ENCODE data around the gene NQO2.
A peak's percentile ranks its signal among the peaks of the same experiment; 100 is the strongest.
"Not testable (repeated sequence)": the region's sequence is repeated elsewhere in the genome, so short reads cannot be mapped to it uniquely, and the experiment has no call there.

Gene NQO2

DNA sequence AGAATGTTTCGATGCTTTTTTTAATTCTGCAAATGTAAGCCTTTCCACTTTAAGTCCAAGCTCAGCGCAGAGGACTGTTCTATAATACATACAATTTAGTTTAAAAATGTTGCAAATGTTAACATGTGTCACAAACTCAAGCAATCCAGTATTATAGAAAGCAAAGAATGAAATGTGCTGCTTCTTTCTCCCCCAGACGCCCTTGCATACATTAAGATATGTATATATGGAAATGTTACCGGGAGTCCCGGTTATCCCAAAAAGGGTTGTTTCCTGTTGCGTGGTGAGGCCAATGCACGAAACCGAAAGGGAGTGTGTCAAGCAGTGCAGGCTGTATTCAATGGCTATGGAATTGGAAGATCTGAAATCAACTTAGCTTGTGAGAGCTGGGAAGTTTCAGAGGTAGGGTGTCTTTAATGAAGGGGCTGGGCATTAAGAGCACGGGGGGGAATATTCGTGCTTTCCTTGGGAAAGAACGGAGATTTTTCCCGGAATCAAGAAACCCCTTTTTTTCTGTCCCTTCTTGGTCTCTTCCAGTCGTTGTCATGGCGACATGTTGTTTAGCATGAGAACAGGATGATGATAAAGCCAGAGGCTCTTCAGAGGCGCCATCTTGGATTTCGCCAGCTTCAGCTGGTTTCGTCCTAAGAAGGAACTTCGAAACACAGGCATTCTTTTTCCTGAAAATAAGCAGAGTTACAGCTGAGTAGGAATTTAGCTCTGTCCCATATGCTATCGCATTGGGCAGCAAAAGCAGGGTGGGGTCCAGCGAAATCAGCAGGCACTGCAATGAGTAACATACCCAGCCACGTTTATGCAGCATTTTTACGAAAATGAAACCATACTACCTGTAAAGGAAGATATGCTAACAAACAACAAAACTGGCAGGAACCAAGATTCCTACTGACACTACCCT, 10.1 kb upstream of the NQO2 start:
- peak; percentile 99 for DNase-seq (ENCODE audit: low read depth)

DNA sequence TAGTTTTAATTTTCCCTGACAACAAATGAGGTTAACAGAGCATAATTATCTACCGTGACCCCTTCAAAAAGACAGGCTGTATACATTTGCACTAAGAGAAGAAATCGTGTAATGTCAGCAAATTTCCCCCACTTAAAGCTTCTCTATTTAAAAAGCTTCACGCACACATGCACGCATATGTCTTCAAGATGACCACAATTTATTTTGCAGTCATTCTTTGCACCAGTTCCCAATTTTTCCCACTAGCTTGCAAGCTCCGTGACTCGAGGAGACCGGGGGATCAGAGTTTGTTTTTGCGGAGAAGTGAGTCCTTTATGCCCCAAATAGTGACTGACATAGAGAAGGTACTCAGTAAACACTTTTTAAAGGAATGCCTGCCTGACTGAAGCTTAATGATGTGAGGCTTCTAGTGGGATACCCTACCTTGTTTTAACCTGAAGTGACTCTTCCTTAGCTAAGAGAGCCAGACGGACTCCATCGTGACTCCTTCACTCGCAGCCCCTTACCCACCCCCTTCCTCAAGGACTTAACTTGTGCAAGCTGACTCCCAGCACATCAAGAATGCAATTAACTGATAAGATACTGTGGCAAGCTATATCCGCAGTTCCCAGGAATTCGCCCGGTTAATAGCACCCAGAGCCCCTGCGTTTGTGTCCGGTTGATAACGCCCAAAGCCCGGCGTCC, 9.3 kb upstream of the NQO2 start:
- peak; percentile 89 for DNase-seq (ENCODE audit: low read depth)

DNA sequence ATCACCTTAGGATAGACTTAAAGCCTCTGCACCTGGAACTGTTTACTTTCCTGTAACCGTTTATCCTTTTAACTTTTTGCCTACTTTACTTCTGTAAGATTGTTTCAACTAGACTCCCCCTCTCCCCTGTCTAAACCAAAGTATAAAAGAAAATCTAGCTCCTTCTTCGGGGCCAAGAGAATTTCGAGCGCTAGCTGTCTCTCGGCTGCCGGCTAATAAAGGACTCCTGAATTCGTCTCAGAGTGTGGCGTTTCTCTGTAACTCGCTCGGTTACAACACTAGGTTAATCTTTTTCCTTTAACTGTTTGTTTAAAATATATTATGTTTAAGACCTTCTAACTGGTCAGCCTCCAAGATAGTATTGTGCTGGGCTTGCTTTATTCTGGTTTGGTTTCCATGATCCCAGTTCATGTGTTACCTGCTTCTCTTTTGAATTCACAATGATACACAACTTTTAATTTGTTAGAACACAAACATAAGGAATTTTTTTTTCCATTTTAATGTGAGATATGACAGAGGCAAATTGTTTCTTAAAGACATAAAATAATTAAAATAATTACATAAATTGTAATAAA, 8.7 kb upstream of the NQO2 start:
- DNase-seq (ENCODE audit: low read depth): no peak

DNA sequence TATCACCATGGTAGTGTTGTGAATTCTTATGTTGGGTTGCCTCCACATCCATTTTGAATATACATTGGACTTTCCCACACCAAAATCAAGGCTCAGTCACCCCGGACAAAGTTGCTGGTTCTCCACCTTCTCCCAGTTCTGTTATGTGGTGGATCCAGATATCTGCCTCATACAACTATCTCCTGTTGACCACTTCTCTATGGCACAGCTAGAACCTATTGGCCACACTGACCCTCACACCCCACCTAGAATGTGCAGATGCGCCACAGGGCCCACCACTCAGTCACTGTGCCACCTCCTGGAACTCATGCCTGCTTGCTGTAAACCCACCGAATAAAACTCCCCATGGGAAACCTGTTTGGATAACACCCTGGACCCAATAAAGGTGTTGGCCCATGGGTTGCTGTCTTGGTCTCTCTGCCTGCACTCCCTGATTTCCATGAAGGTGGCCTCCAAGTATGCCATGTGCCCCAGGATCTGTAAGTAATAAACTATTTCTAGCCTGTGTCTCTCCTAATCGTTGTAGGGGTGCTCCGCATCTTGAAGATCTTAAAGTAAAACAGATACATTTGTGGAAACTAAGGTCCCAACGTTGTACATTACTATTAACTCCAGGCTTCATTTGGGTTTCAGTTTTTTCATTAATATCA, 7.2 kb upstream of the NQO2 start:
- DNase-seq (ENCODE audit: low read depth): no peak

DNA sequence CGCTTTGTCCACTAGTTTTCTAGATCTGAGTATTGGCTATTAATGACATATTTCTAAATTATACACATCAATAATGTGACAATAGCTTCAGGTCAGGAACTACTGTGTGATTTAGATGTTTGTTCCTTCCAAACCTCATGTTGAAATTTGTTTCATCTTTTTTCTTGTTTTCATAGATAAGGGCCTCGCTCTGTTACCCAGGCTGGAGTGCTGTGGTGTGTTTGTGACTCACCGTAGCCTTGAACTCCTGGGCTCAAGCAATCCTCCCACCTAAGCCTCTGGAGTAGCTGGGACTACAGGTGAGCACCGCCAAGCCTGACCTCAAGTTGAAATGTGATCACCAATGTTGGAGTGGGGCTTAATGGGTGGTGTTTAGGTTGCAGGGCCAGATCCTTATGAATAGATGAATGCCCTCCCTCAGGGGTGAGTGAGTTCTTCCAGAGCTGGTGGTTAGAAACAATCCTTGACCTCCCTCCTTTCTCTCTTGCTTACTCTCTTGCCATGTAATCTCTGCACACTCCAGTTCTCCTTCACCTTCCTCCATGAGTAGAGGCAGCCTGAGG, 5.9 kb upstream of the NQO2 start:
- DNase-seq (ENCODE audit: low read depth): peak; percentile 82

DNA sequence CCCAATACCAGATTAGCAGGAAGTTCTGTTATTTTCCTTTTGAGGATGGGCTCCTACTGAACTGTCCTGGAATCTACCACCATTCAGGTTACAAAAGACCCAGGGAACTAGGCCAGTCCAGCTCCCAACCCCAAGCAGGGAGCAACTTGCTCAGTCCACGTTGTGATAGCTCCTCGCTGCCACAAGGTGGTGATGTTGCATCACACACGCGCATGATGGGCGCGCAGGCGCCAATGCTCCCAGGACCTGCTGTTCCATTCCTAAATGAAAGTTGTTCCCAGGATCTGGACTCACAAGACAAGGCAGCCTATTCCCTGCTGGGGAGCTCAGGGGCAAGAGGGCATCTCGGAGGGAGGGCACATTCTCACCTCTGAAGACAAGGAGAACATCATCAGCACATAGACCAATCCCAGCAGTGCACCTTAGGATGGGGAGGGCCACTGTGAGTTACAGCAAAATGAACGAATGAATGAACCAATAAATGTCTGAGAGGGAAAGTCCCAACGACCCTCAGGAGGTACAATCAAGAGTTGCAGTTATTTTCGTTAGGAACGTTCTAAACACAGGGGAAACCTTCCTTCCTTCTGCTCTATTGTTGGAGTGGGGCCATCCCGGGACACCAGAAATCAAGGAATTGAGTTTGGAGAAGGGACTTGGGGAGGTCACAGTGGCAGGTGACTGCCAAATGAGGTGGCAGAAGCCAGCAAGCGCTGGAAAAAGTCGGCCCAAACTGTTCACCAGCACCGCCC, 1.3 kb upstream of the NQO2 start:
- not testable (repeated sequence) for DNase-seq (ENCODE audit: low read depth)

DNA sequence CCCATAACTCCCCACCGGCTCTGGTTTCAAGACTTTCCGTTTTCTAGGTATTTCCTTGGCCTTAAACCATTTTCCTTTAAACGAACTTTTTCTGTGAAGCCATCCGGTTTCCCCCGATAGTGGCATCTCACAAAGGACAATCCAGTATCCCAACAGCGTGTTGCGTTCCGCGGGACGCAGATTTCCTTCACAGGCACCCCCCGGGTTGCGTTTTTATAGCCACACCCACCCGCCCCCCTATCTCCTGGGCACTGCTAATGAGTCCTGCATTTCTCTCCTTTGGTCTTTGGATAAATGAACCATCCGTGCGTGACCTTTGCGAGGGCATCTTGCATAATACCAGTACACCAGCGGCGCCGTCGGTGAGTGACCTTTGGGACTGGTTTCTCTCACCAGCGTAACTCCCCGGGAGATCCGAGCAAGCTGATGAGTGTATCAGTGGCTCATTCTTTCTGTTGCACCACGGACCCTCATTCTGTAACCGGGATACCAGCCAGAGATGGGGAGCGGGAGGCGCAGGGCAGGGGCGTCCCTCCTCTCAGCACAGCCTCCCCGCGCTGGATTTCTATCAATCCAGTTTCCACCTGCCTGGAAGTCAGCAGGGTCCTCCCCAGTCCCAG, 586 bp upstream of the NQO2 start:
- DNase-seq (ENCODE audit: low read depth): peak; percentile 94

DNA sequence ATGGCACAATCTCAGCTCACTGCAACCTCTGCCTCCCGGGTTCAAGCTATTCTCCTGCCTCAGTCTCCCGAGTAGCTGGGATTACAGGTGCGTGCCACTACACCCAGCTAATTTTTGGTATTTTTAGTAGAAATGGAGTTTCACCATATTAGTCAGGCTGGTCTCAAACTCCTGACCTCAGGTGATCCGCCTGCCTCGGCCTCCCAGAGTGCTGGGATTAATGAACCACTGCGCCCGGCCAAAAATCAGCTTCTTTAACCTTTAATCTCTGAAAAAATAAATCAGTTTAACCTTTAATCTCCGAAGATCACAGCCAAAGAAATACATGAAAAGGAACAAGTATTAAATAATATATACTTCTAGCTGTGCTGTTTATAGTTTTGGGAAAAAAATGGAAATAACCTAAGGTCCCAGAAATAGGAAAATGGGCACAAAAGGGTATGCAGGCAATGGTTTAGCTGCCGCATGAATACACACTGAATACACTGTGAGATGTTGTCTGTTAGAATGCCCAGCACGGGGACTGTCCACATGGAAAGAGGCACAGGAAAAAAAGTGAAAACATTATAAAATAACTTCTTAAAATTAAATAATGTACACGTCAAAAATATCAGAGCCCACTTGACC, 1.6 kb downstream of the NQO2 start:
- DNase-seq (ENCODE audit: low read depth): no peak

DNA sequence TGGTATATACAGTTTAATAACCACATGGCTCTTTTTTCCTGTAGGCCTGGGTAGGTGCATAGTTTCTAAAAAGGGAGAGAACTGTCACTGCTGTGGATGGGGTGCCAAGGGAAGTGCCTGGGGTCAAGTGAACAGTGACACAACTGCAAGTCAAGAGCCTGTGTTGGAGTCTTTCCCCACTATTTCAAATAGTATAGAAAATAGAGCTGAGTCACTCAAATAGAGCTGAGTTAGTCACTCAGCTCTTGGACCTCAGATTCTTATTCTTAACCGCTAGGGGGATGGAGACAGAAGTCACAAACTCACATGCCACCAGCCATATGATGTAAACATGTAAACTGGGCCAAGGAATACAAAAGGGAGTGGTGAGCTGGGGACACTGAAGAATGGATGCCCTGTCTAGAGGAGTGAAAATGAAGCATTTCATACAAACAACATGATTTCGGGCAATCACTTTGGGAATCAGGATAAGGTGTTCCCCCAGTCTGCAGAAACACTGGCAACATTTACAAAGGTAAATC, 2.1 kb downstream of the NQO2 start:
- DNase-seq (ENCODE audit: low read depth): peak; percentile 65

DNA sequence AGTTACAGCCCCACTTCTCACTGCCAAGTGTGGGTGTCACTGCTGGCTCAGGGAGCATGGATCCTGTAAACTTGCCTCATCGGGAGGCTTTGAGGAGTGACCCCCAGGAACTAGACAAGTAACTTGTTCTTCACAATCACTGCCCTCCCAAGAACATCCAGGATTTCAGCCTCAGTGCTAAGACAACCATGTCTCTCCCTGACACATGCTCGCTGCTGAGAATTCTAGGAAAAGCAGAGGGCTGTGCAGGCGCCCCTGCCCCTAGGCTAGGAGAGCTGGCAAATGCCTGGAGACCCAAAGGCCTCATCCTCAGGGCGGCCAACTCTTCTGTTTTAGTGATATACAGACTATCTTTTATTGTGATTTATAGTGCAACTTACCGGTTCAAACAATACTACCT, 3.5 kb downstream of the NQO2 start:
- not testable (repeated sequence) for DNase-seq (ENCODE audit: low read depth)

DNA sequence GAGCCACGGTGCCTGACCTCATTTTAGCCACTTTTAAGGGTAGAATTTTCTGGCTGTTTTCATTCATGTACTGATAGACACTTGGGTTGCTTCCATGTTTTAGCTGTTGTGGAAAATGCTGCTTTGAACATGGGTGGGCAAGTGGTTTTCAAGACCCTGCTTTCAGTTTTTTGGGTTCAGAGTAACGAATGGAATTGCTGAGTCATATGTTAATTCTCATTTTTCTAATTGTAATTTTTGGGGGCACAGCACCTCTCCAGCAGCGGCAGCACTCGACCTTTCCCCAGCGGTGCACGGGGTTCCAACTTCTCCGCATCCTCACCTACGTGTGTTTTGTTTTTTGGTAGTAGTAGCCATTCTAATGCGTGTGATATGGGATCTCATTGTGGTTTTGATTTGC, 5.4 kb downstream of the NQO2 start:
- no peak for DNase-seq (ENCODE audit: low read depth)

DNA sequence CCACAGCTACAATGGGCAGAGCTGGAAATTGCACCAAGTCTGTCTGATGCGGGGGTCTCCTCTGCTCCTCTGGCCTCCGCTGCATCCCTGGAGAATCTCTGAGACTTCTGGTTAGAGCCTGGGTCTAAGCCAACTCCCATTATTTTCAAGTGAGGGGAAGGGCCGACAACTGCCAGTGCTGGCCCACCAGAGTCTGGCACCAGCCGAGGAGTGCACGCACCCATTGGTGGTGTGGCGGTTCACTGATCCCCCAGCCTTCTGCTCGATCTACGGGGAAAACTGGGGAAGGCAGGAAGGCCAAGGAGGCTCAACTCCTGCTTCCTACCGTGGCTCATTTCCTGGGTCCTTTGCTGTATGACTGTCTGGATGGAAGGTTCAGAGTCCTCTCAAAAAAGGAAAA, 6.2 kb downstream of the NQO2 start:
- DNase-seq (ENCODE audit: low read depth): no peak

DNA sequence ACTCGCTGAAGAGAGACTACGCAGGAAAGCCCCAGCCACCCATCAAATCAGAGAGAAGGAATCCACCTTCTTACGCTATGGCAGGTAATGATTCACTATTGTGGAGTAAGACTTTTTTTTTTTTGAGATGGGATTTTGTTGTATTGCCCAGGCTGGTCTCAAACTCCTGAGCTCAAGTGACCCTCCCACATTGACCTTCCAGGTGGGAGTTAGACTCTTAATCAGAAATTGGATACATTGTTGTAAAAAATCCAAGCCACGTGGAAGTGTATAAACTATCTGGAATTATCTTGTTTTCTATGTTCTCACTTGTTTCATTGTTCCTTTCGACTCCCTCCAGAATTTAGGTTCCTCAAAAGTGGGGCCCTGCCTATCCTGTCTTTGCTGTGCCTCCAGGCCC, 6.8 kb downstream of the NQO2 start:
- no peak for DNase-seq (ENCODE audit: low read depth)

DNA sequence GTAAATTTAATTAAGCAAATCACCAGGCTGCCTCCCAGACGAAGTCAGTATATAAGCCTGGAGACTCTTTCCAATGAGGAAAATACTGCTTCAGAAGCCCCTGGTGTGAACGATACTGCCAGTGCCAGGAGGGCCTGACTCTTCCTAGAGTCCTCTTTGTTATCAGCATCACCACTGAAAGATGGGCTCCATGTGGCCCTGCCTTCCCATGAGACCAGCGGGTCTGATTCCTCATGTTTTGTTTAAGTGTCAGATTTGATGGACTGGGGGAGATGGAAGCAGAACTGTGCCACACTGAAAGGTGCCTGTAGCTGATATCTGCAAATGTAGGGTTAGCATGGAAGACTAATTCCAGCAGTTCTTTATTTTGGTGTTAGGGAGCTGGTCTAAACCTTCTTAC, 7.9 kb downstream of the NQO2 start:
- DNase-seq (ENCODE audit: low read depth): no peak

DNA sequence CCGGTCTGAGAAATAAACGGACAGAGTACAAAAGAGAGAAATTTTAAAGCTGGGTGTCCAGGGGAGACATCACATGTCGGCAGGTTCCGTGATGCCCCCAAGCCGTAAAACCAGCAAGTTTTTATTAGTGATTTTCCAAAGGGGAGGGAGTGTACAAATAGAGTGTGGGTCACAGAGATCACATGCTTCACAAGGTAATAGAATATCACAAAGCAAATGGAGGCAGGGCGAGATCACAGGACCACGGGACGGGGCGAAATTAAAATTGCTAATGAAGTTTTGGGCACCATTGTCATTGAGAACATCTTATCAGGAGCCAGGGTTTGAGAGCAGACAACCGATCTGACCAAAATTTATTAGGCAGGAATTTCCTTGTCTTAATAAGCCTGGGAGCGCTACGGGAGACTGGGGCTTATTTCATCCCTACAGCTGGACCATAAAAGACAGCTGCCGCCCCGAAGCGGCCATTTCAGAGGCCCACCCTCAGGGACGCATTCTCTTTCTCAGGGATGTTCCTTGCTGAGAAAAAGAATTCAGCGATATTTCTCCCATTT, 9.1 kb downstream of the NQO2 start:
- not testable (repeated sequence) for DNase-seq (ENCODE audit: low read depth)

DNA sequence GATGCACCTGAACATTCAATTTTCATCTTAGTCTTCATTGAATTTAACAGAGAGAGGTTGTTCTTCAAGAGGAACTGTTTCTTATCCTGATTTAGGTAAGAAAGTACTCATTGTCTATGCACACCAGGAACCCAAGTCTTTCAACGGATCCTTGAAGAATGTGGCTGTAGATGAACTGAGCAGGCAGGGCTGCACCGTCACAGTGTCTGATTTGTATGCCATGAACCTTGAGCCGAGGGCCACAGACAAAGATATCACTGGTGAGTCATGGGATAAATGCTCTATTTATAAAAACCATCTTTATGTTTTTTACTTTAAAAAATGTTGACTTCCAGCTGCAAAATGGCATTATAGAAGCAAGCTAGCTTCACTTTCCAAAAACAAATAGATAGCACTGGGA, 10.2 kb downstream of the NQO2 start:
- peak; percentile 62 for DNase-seq (ENCODE audit: low read depth)

DNA sequence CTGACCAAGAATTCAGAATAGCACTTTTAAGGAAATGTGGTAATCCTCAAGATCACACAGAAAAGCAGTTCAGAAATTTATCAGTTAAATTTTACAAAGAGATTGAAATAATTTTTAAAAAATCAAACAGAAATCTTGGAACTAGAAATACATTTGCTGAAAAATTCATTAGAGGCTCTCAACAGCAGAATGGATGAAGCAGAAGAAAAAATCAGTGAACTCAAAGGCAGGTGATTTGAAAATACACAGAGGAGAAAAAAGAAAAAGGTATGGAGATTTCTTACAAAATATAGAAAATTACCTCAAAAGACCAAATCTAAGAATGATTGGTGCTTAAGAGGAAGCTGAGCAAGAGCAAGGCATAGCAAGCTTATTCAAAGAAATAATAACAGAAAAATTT, 11.5 kb downstream of the NQO2 start:
- DNase-seq (ENCODE audit: low read depth): no peak

DNA sequence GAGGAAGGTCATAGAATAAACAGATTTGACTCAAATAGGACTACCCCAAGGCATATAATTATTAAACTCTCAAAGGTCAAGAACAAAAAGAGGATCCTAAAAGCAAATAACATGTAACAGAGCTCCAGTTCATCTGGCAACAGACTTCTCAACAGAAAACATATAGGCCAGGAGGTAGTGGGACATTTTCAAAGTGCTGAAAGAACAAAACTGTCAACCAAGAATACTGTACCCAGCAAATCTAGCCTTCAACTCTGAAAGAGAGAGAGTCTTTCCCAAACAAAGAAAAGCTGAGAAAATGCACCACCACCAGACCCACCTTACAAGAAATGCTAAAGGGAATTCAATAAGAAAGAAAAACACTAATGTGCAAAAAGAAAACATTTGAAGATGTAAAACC, 11.9 kb downstream of the NQO2 start:
- no peak for DNase-seq (ENCODE audit: low read depth)

DNA sequence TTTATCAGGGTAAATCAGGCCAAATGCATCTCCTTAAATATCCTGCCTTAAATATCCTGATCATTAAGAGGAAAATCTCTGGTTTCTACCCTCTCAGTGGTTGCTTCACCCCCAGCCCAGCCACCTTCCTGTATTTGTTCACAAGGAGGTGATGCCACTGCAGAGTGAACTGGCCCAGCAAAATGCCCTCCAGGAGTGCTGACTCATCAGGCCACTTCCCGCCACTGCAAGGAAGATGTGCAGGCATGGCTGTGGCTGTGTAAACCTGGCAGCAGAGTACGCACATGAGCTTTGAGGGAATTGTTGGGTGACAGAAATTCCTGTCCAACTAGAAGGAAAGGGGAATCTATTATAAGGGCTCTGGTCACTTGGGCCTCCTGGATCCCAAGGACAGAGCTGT, 13.8 kb downstream of the NQO2 start:
- peak; percentile 54 for DNase-seq (ENCODE audit: low read depth)

Data from amniotic epithelial cell (primary cell).